ENCODE results near the gene SETX.
A peak's percentile ranks its signal among the peaks of the same experiment; 100 is the strongest.
"Not testable (repeated sequence)": the region's sequence is repeated elsewhere in the genome, so short reads cannot be mapped to it uniquely, and the experiment has no call there.

The SETX gene

DNA sequence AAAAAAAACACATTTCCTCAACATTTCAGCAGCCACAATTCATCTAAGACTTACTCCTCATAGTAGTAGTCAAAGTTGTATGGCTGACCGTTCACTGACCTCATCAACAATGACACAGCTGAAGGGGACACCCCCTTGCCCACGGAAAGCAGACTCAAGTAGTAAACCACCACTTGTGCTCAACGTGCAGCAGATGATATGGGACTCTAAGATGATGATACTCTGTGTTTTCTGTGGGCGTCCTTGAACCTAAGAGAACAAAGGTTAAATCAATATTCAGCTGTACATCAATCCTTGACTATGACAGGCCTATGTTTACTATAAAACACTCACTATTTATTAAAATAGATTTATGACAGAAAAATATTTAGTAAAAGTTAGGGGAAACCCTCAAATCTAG lies 71.6 kb downstream of the SETX start:
- DNase-seq (ENCODE audit: low spot score) = no peak

DNA sequence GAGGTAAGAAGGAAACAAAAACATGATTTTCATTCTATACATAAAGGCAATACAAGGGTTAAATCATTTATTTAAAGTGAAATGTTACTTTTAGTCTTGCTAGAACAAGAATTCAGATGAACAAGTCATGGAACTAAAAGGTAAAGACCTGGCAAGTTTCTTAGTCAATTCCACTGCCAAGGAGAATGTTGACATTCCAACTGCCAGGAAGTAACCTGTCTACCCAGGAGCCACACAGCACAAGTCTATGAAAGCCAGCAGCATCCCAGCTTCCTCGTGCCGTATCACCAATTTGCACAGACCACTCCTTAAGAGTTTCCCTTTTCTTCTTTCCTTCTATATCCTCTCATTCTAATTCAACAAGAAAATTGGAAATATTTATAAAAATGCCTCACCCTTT lies 79.9 kb downstream of the SETX start:
- DNase-seq (ENCODE audit: low spot score) = no peak

DNA sequence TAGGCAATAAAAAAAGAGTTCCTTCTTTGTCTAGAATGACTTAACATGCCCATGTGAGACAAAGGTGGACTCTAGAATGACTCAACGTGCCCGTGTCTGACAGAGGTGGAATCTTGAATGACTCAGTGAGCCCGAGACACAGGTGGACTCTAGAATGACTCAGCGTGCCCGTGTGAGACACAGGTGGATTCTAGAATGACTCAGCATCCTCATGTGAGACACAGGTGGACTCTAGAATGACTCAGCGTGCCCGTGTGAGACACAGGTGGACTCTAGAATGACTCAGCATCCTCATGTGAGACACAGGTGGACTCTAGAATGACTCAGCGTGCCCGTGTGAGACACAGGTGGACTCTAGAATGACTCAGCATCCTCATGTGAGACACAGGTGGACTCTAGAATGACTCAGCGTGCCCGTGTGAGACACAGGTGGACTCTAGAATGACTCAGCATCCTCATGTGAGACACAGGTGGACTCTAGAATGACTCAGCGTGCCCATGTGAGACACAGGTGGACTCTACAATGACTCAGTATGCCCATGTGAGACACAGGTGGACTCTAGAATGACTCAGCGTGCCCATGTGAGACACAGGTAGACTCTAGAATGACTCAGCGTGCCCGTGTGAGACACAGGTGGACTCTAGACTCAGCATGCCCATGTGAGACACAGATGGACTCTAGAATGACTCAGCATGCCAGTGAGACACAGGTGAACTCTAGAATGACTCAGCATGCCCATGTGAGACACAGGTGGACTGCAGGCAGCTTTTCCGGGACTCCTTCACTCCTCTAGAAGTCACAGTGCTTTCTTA lies 84.9 kb downstream of the SETX start:
- DNase-seq (ENCODE audit: low spot score) = not testable (repeated sequence)

DNA sequence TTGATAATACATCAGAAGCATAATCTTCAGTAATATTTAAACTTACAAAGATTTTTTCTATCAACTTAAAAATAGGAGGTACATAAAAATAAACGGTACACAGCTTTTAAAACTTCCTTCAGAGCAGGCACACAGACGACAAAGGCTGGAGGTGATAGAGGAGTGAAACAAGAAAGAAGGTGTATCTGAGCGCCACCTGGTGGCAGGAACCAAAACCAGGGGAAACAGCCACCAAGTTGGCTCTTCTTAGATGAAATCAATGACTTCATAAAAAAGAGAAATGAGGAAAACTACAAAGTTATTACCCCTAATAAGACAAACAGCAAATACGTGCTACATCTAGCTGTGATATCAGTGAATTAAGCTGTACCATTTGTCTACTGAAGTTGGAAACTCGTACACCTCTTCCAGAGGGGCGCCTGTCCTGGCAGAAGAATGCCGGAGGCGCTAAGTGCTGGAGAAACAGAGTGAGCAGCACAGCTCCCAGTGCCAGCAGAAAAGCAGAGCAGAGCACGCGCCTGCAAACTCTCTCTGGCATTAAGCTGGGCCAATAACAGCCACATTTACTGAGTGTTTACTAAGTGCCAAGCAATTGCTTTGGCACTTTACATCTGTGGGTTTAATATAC lies 85.9 kb downstream of the SETX start:
- DNase-seq (ENCODE audit: low spot score) = peak; percentile 81

GRCh38 chr9:132267660-132268059 lies 87.1 kb downstream of the SETX start:
- DNase-seq (ENCODE audit: low spot score) = no peak

- no peak for DNase-seq (ENCODE audit: low spot score)
These were observed 88.8 kb downstream of the SETX start for GRCh38 chr9:132266017-132266416.

- no peak for DNase-seq (ENCODE audit: low spot score)
These were observed 93.9 kb downstream of the SETX start for GRCh38 chr9:132260846-132261245.

- DNase-seq (ENCODE audit: low spot score) = no peak
These were observed 104.2 kb downstream of the SETX start for GRCh38 chr9:132250324-132251262.

DNA sequence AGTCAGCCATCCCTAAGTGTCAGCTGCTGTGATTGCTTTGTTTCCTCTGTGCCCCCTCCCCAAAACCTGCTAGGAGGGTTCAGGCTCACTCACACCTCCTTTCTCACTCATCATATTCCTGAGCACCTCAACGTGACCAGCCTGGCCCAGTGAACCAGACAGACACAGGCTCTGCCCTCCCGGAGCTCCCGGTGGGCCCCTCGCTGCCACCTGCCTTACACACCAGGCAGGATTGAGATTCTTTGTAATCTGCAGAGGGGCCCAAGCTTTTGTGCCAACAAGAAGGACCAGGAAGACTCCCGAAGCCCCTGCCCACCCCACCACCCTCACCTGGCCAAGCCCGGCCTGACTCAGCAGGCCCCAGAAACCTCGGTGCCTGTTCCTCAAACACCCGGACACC lies 105.1 kb downstream of the SETX start:
- no peak for DNase-seq (ENCODE audit: low spot score)

DNA sequence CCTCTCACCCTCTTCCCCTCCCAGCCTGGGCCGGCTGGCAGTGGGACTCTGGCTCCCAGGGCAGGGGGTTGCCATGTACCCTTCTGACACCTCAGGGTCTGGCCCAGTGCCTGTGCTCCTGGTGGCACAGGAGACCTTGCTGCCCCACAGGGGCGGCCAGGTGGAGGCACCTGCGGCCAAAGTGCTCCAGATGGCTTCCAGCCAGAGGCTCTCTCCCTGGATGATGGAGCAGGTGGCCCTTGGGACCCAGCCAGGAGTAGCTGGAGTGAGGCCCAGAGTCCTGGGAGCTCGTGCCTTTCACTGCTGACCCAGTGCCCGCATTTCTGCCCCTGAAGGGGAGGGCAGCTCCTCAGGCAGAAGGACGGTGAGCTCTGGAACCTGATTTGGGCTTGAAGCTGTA lies 105.7 kb downstream of the SETX start:
- DNase-seq (ENCODE audit: low spot score) = peak; percentile 87

- no peak for DNase-seq (ENCODE audit: low spot score)
These were observed 106.8 kb downstream of the SETX start for GRCh38 chr9:132247942-132248341.

DNA sequence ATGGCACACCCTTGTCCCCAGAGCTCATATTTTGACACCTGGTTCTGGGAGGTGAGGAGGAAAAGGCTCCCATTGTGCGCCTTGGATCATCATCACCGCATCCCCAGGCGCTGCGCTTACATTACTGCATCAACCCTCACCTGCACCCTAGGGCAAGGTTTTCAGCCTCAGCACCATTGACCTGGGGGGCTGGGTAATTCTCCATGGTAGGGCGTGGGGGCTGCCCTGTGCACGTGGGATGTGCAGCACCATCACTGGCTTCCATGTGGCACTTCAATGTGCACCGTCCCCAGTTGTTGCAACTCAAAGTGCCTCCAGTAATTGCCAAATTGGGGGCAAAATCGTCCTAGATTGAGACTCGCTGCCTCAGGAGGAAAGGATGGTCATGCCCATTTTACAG lies 109.3 kb downstream of the SETX start:
- no peak for DNase-seq (ENCODE audit: low spot score)

DNA sequence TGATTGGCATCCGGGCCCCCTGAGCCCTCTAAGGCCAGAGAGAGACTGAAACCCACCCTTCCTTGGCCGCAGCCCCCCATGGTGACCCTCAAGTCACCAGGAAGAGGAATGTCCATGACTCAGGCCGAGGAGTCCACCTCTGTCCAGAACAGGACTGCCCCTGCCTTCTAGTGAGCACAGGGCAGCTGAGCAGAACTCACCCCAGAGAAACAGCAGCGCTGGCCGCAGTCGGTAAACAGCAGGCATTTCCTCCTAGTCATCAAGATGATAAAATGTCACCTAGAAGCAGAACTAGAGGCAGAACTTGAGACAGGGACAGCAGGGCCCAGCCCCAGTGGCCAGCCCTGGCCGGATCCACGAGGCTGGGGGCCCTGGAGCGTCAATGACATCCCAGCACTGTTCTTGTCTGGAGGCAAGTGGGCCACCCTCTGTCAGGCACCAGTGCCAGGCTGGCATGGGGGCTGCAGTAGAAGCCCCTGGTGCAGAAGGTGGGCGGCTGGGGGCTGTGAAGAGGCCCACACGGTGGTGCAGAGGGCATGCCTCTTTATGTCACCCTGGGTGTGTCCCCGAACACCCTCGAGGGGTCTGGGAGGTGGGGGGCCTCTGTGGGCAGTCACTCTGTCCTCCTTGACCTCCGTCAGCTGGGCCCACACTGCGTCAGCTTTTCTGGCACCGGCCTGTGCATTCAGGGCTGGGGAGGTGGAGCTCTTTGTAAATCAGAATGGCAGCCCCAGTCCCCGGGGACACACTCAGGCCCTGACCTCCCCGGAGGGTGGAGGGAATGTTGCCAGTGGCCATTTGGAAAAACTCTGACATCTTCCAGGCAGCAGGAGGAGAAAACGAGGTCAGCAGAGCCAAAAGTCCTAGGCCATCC lies 110.0 kb downstream of the SETX start:
- no peak for DNase-seq (ENCODE audit: low spot score)

- no peak for DNase-seq (ENCODE audit: low spot score)
These were observed 111.4 kb downstream of the SETX start for GRCh38 chr9:132243156-132244074.

GRCh38 chr9:132242621-132243155 lies 112.1 kb downstream of the SETX start:
- DNase-seq (ENCODE audit: low spot score) = no peak

GRCh38 chr9:132241840-132242620 lies 112.8 kb downstream of the SETX start:
- DNase-seq (ENCODE audit: low spot score) = no peak

DNA sequence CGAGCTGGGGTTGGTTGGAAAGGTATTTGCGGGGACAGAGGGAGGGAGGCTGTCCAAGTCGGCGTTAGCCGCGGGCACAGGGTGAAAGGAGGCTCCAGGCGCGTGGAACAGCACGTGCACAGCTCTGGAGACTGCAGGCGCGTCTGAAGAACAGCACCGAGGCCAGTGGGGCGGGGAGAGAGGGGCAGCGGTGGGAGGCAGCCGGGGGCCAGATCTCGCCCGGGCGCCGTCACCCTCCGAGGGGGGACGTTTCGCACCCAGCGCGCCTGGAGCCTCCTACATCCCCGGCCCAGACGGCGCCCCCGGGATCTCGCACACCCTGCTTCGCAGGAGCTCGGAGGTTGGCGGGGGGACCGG lies 113.3 kb downstream of the SETX start:
- no peak for DNase-seq (ENCODE audit: low spot score)

DNA sequence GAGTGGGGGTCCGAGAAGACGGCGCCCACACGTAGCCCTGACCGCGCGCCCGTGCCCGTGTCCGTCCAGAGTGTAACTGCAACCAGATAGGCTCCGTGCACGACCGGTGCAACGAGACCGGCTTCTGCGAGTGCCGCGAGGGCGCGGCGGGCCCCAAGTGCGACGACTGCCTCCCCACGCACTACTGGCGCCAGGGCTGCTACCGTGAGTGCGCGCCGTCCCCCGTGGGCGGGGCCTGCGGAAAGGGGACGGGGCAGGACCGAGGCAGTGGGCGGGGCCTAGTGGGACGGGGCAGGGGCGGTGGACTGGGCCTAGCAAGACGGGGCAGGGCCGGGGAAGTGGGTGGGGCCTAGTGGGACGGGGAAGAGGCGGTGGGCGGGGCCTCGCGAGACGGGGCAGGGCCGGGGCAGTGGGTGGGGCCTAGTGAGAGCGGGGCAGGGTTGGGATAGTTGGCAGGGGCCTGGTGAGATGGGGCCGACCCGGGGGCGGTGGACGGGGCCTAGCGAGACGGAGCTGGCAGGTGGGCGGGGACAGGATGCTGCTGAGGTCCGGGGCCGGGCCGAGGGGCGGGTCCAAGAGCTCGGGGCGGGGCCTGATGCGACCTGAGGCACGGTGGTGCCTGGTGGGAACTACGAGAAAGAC lies 113.8 kb downstream of the SETX start:
- DNase-seq (ENCODE audit: low spot score) = peak; percentile 73

Data from cerebellar cortex (tissue), 1 donor.